ENCODE measurements around the gene WBP2. TPM values are rescaled to one million over a fixed set of nuclear protein-coding genes. Genes with fewer than 3 reads are reported as not detected.

WBP2 gene
- total RNA-seq, 4 donors from 2014 or later, result 63.5 to 79.7 (median 71.0) TPM

- H3K36me3 ChIP-seq, result peaks cover 0 to 38% (median 17%) of the 10 kb centered on the region in 3 donors
- DNase-seq (ENCODE audit: low spot score in 2 of 2), result no peak
These were observed 55.7 kb downstream of the WBP2 start for GRCh38 chr17:75799402-75799801.

GRCh38 chr17:75795820-75796607 lies 59.1 kb downstream of the WBP2 start:
- TF ChIP-seq CTCF (IDR thresholded peaks at IDR 0.05) (no peak), EP300 (IDR thresholded peaks at IDR 0.05) (no peak), POLR2A (IDR thresholded peaks at IDR 0.05) (no peak)
- DNase-seq (ENCODE audit: low spot score in 2 of 2), result no peak
- H3K9me3 ChIP-seq, result no peaks in the 10 kb centered on the region
- peaks cover 0 to 55% (median 17%) of the 10 kb centered on the region in 3 donors for H3K36me3 ChIP-seq
- H3K4me3 ChIP-seq, result no peak overlapping the region
- H3K27ac ChIP-seq, result no peak overlapping the region
- 85 to 88% methylated on average over 8 of the region's 8 CpGs for WGBS, 2 donors
- peaks cover 0 to 15% (median 0%) of the 10 kb centered on the region in 4 donors for H3K4me1 ChIP-seq
- H3K27me3 ChIP-seq, result no peaks in the 10 kb centered on the region

More at GRCh38 chr17:75799402-75799801, 55.7 kb downstream of the WBP2 start:
- H3K4me3 ChIP-seq, result no peak overlapping the region
- 83% methylated on average over 4 of the region's 4 CpGs for WGBS, 2 donors
- H3K27ac ChIP-seq, result no peak overlapping the region
- no peak for TF ChIP-seq POLR2A (IDR thresholded peaks at IDR 0.05)
- no peak for TF ChIP-seq EP300 (IDR thresholded peaks at IDR 0.05)
- TF ChIP-seq CTCF (IDR thresholded peaks at IDR 0.05), result no peak
- no peaks in the 10 kb centered on the region for H3K4me1 ChIP-seq
- H3K9me3 ChIP-seq, result no peaks in the 10 kb centered on the region
- H3K27me3 ChIP-seq, result no peaks in the 10 kb centered on the region

Other genes starting within 250 kb of the WBP2 start
- gene SMIM5, start 221.9 kb downstream of the WBP2 start, total RNA-seq, result 10 to 100 TPM; 17.3 to 41.1 (median 25.0) TPM
- gene RECQL5, start 188.2 kb downstream of the WBP2 start, total RNA-seq, result 10 to 100 TPM; 23.2 to 51.9 (median 34.7) TPM
- gene SAP30BP, start 188.0 kb downstream of the WBP2 start, total RNA-seq, result 100 to 1,000 TPM in 2 of 4 donors, 10 to 100 TPM in 2; 63.9 to 119 (median 95.3) TPM
- 100 to 1,000 TPM; 211 to 335 (median 233) TPM for gene ITGB4, start 133.9 kb downstream of the WBP2 start, total RNA-seq
- 10 to 100 TPM; 54.5 to 57.5 (median 55.6) TPM for gene GALK1, start 90.1 kb downstream of the WBP2 start, total RNA-seq
- 10 to 100 TPM; 30.2 to 53.4 (median 36.2) TPM for gene UNK, start 70.5 kb downstream of the WBP2 start, total RNA-seq
- 10 to 100 TPM; 10.5 to 53.1 (median 22.6) TPM for gene UNC13D, start 10.9 kb downstream of the WBP2 start, total RNA-seq
- 10 to 100 TPM; 47.4 to 79.0 (median 57.0) TPM for gene TRIM47, start 23.2 kb upstream of the WBP2 start, total RNA-seq
- gene TRIM65, start 41.6 kb upstream of the WBP2 start, total RNA-seq, result 10 to 100 TPM; 40.2 to 68.1 (median 41.5) TPM
- 100 to 1,000 TPM in 1 of 4 donors, 10 to 100 TPM in 3; 56.8 to 118 (median 76.2) TPM for gene MRPL38, start 49.5 kb upstream of the WBP2 start, total RNA-seq
- gene FBF1, start 85.7 kb upstream of the WBP2 start, total RNA-seq, result 10 to 100 TPM; 19.9 to 32.4 (median 25.7) TPM
- 10 to 100 TPM; 33.7 to 44.4 (median 39.1) TPM for gene ACOX1, start 123.8 kb upstream of the WBP2 start, total RNA-seq
- gene TEN1, start 123.9 kb upstream of the WBP2 start, total RNA-seq, result 10 to 100 TPM in 2 of 4 donors, 1 to 10 TPM in 2; 8.6 to 22.2 (median 11.5) TPM
- gene CDK3, start 145.5 kb upstream of the WBP2 start, total RNA-seq, result 10 to 100 TPM in 1 of 4 donors, 1 to 10 TPM in 3; 3.8 to 12.3 (median 5.9) TPM
- 1 to 10 TPM in 2 of 4 donors, under 1 TPM in 1, not detected in 1; 0.98 to 3.0 (median 2.1) TPM for gene EVPL, start 172.0 kb upstream of the WBP2 start, total RNA-seq
- gene SRP68, start 217.2 kb upstream of the WBP2 start, total RNA-seq, result 10 to 100 TPM; 51.5 to 58.6 (median 53.5) TPM
- gene GALR2, start 219.4 kb upstream of the WBP2 start, total RNA-seq, result not detected
- not detected for gene ZACN, start 223.8 kb upstream of the WBP2 start, total RNA-seq
- gene EXOC7, start 248.5 kb upstream of the WBP2 start, total RNA-seq, result 10 to 100 TPM; 51.7 to 87.3 (median 75.1) TPM